Activated CD4-positive, alpha-beta T cell treated with anti-CD3 and anti-CD28 coated beads, Interleukin-2, amount 50 U/mL, for 16 hours (primary cell): ENCODE measurements around the gene MED13L.

Experiments
- DNase-seq: peaks from one replicate; pipeline ENCODE4 v3.0.0-alpha.2; 2020

Gene MED13L

GRCh38 chr12:116207274-116207673 is 70.2 kb downstream of the MED13L start:
- no peak for DNase-seq

GRCh38 chr12:116206828-116207227 is 70.7 kb downstream of the MED13L start:
- DNase-seq, result no peak

GRCh38 chr12:116204785-116205184 is 72.7 kb downstream of the MED13L start:
- DNase-seq, result no peak

- DNase-seq, result no peak
These were observed 73.3 kb downstream of the MED13L start for GRCh38 chr12:116204169-116204568.

- no peak for DNase-seq
These were observed 74.6 kb downstream of the MED13L start for GRCh38 chr12:116202940-116203339.

- DNase-seq, result no peak
These were observed 75.1 kb downstream of the MED13L start for GRCh38 chr12:116202433-116202832.

GRCh38 chr12:116201908-116202307 is 75.6 kb downstream of the MED13L start:
- DNase-seq, result no peak

GRCh38 chr12:116201359-116201758 is 76.1 kb downstream of the MED13L start:
- no peak for DNase-seq

- no peak for DNase-seq
These were observed 76.7 kb downstream of the MED13L start for GRCh38 chr12:116200812-116201211.

- DNase-seq, result no peak
These were observed 78.3 kb downstream of the MED13L start for GRCh38 chr12:116199160-116199706.

- DNase-seq, result no peak
These were observed 80.5 kb downstream of the MED13L start for GRCh38 chr12:116196752-116197718.

GRCh38 chr12:116196226-116196625 is 81.3 kb downstream of the MED13L start:
- no peak for DNase-seq

- DNase-seq, result peak; percentile 68
These were observed 82.5 kb downstream of the MED13L start for GRCh38 chr12:116194935-116195431.

GRCh38 chr12:116189692-116190091 is 87.8 kb downstream of the MED13L start:
- DNase-seq, result no peak

GRCh38 chr12:116188581-116188980 is 88.9 kb downstream of the MED13L start:
- DNase-seq, result no peak

- no peak for DNase-seq
These were observed 90.4 kb downstream of the MED13L start for GRCh38 chr12:116187151-116187511.

GRCh38 chr12:116186482-116187150 is 90.9 kb downstream of the MED13L start:
- no peak for DNase-seq

- no peak for DNase-seq
These were observed 92.7 kb downstream of the MED13L start for GRCh38 chr12:116184763-116185162.

GRCh38 chr12:116183741-116184141 is 93.8 kb downstream of the MED13L start:
- no peak for DNase-seq

- no peak for DNase-seq
These were observed 95.0 kb downstream of the MED13L start for GRCh38 chr12:116182359-116183063.

- DNase-seq, result no peak
These were observed 97.0 kb downstream of the MED13L start for GRCh38 chr12:116180448-116180847.

- DNase-seq, result no peak
These were observed 98.1 kb downstream of the MED13L start for GRCh38 chr12:116179384-116179783.

- DNase-seq, result no peak
These were observed 100.5 kb downstream of the MED13L start for GRCh38 chr12:116177017-116177416.
